NT2/D1 (cell line): Measurements from ENCODE around the gene USP31.
A peak's percentile ranks its signal among the peaks of the same experiment; 100 is the strongest.

ENCODE experiments used
- DNase-seq: peaks from one replicate; pipeline ENCODE4 v3.0.0-alpha.2; 2011; ENCODE audit warnings: low read depth, low spot score
- H3K27me3 ChIP-seq: 2 replicates; pipeline ENCODE4 v1.6.0; 2011; ENCODE audit warnings: mild to moderate bottlenecking; ENCODE audit not compliant: insufficient read length, insufficient read depth
- H3K36me3 ChIP-seq: 2 replicates; pipeline ENCODE4 v1.6.1; 2011; ENCODE audit warnings: mild to moderate bottlenecking, low read length, mixed read lengths; ENCODE audit not compliant: insufficient read depth, insufficient read length
- H3K4me1 ChIP-seq: 2 replicates; pipeline ENCODE4 v1.5.1; 2011; ENCODE audit not compliant: insufficient read depth, insufficient read length
- H3K4me3 ChIP-seq: 2 replicates; pipeline ENCODE4 v1.5.1; 2011; ENCODE audit warnings: low read depth; ENCODE audit not compliant: insufficient read length
- H3K9ac ChIP-seq: 2 replicates; pipeline ENCODE4 v1.6.0; 2011; ENCODE audit warnings: low read depth; ENCODE audit not compliant: insufficient read length
- H3K9me3 ChIP-seq: 2 replicates; pipeline ENCODE4 v1.5.1; 2011; ENCODE audit warnings: mild to moderate bottlenecking, low read length; ENCODE audit not compliant: insufficient read depth
- SUZ12 ChIP-seq: IDR thresholded peaks from 2 replicates; pipeline ENCODE4 v1.6.1; 2011; ENCODE audit not compliant: insufficient read length, insufficient read depth; ENCODE audit errors: extremely low read depth
- YY1 ChIP-seq: IDR thresholded peaks from 2 replicates; pipeline ENCODE4 v1.6.1; 2011; ENCODE audit not compliant: insufficient read length, insufficient read depth
- ZNF274 ChIP-seq: IDR thresholded peaks from 2 replicates; pipeline ENCODE4 v1.6.1; 2011; ENCODE audit warnings: mild to moderate bottlenecking, low read depth, low read length

USP31 gene

GRCh38 chr16:23186171-23186570, 36.9 kb upstream of the USP31 start:
- no peaks in the 10 kb centered on the region for H3K36me3 ChIP-seq
- no peaks in the 10 kb centered on the region for H3K9me3 ChIP-seq
- peaks cover 12% of the 10 kb centered on the region for H3K4me1 ChIP-seq
- TF ChIP-seq YY1 (no peak), SUZ12 (no peak), ZNF274 (no peak)
- no peak overlapping the region for H3K9ac ChIP-seq
- no peak overlapping the region for H3K4me3 ChIP-seq
- no peak for DNase-seq
- peaks cover 43% of the 10 kb centered on the region for H3K27me3 ChIP-seq

- Histone ChIP-seq H3K4me1 (peaks cover 12% of the 10 kb centered on the region), H3K4me3 (no peak overlapping the region), H3K36me3 (no peaks in the 10 kb centered on the region), H3K27me3 (peaks cover 46% of the 10 kb centered on the region), H3K9ac (no peak overlapping the region), H3K9me3 (no peaks in the 10 kb centered on the region)
- no peak for TF ChIP-seq ZNF274
- no peak for TF ChIP-seq SUZ12
- no peak for TF ChIP-seq YY1
- DNase-seq: no peak
Measured at GRCh38 chr16:23185656-23186055, 36.4 kb upstream of the USP31 start.

GRCh38 chr16:23183543-23183862, 34.3 kb upstream of the USP31 start:
- Histone ChIP-seq H3K9me3 (no peaks in the 10 kb centered on the region), H3K36me3 (no peaks in the 10 kb centered on the region), H3K9ac (no peak overlapping the region), H3K27me3 (peaks cover 46% of the 10 kb centered on the region), H3K4me1 (peaks cover 12% of the 10 kb centered on the region), H3K4me3 (peak overlapping the region; percentile 52)
- TF ChIP-seq SUZ12: no peak
- no peak for TF ChIP-seq YY1
- TF ChIP-seq ZNF274: no peak
- no peak for DNase-seq

GRCh38 chr16:23182679-23183542, 33.7 kb upstream of the USP31 start, which contains the start of gene SCNN1G:
SCNN1G (plus strand) TSS chr16:23182745; CDS start chr16:23186272, 3,527 bp downstream.
- no peaks in the 10 kb centered on the region for H3K36me3 ChIP-seq
- TF ChIP-seq YY1 (no peak), ZNF274 (no peak), SUZ12 (no peak)
- peak within 1 kb of the TSS; percentile 52 for H3K4me3 ChIP-seq
- peak within 1 kb of the TSS; percentile 62 for H3K9ac ChIP-seq
- H3K4me1 ChIP-seq: peaks cover 12% of the 10 kb centered on the region
- DNase-seq: no peak
- peaks cover 46% of the 10 kb centered on the region for H3K27me3 ChIP-seq
- no peaks in the 10 kb centered on the region for H3K9me3 ChIP-seq

GRCh38 chr16:23182206-23182678, 33.0 kb upstream of the USP31 start:
- no peak overlapping the region for H3K9ac ChIP-seq
- TF ChIP-seq YY1: no peak
- no peak overlapping the region for H3K4me3 ChIP-seq
- H3K36me3 ChIP-seq: no peaks in the 10 kb centered on the region
- H3K27me3 ChIP-seq: peaks cover 46% of the 10 kb centered on the region
- no peaks in the 10 kb centered on the region for H3K9me3 ChIP-seq
- peaks cover 9% of the 10 kb centered on the region for H3K4me1 ChIP-seq
- DNase-seq: peak; percentile 68

GRCh38 chr16:23181506-23181905, 32.3 kb upstream of the USP31 start:
- no peak overlapping the region for H3K9ac ChIP-seq
- no peaks in the 10 kb centered on the region for H3K9me3 ChIP-seq
- TF ChIP-seq ZNF274: no peak
- TF ChIP-seq SUZ12: no peak
- no peak for TF ChIP-seq YY1

GRCh38 chr16:23175651-23176050, 26.4 kb upstream of the USP31 start:
- no peak for DNase-seq
- H3K4me1 ChIP-seq: no peaks in the 10 kb centered on the region
- no peaks in the 10 kb centered on the region for H3K27me3 ChIP-seq
- H3K9me3 ChIP-seq: no peaks in the 10 kb centered on the region
- no peaks in the 10 kb centered on the region for H3K36me3 ChIP-seq
- H3K9ac ChIP-seq: no peak overlapping the region
- TF ChIP-seq YY1 (no peak), ZNF274 (no peak), SUZ12 (no peak)
- H3K4me3 ChIP-seq: no peak overlapping the region

More at GRCh38 chr16:23181506-23181905, 32.3 kb upstream of the USP31 start:
- Histone ChIP-seq H3K4me1 (peaks cover 9% of the 10 kb centered on the region), H3K27me3 (peaks cover 46% of the 10 kb centered on the region), H3K36me3 (no peaks in the 10 kb centered on the region), H3K4me3 (no peak overlapping the region)
- no peak for DNase-seq
